ENCODE results near the gene CDX1.

The CDX1 gene

GRCh38 chr5:150142185-150142958 is 24.2 kb upstream of the CDX1 start:
- TF ChIP-seq CTCF (IDR thresholded peaks at IDR 0.05; ENCODE audit: extremely low read depth, missing control alignments): no peak
- no peak for DNase-seq (ENCODE audit: low spot score)

GRCh38 chr5:150142959-150143349 is 23.6 kb upstream of the CDX1 start:
- no peak for DNase-seq (ENCODE audit: low spot score)
- no peak for TF ChIP-seq CTCF (IDR thresholded peaks at IDR 0.05; ENCODE audit: extremely low read depth, missing control alignments)

- TF ChIP-seq CTCF (IDR thresholded peaks at IDR 0.05; ENCODE audit: extremely low read depth, missing control alignments): no peak
- no peak for DNase-seq (ENCODE audit: low spot score)
Measured at GRCh38 chr5:150143350-150144245, 23.0 kb upstream of the CDX1 start.

- no peak for TF ChIP-seq CTCF (IDR thresholded peaks at IDR 0.05; ENCODE audit: extremely low read depth, missing control alignments)
- no peak for DNase-seq (ENCODE audit: low spot score)
Measured at GRCh38 chr5:150144246-150144801, 22.3 kb upstream of the CDX1 start.

- no peak for DNase-seq (ENCODE audit: low spot score)
- TF ChIP-seq CTCF (IDR thresholded peaks at IDR 0.05; ENCODE audit: extremely low read depth, missing control alignments): no peak
Measured at GRCh38 chr5:150144879-150145278, 21.7 kb upstream of the CDX1 start.

- DNase-seq (ENCODE audit: low spot score): no peak
- TF ChIP-seq CTCF (IDR thresholded peaks at IDR 0.05; ENCODE audit: extremely low read depth, missing control alignments): no peak
Measured at GRCh38 chr5:150146235-150146634, 20.3 kb upstream of the CDX1 start.

Measured in GM20000 (cell line).